ENCODE results near the gene NMUR1.
A peak's percentile ranks its signal among the peaks of the same experiment; 100 is the strongest.
"Not testable (repeated sequence)": the region's sequence is repeated elsewhere in the genome, so short reads cannot be mapped to it uniquely, and the experiment has no call there.

Gene NMUR1, protein sequence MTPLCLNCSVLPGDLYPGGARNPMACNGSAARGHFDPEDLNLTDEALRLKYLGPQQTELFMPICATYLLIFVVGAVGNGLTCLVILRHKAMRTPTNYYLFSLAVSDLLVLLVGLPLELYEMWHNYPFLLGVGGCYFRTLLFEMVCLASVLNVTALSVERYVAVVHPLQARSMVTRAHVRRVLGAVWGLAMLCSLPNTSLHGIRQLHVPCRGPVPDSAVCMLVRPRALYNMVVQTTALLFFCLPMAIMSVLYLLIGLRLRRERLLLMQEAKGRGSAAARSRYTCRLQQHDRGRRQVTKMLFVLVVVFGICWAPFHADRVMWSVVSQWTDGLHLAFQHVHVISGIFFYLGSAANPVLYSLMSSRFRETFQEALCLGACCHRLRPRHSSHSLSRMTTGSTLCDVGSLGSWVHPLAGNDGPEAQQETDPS

DNA sequence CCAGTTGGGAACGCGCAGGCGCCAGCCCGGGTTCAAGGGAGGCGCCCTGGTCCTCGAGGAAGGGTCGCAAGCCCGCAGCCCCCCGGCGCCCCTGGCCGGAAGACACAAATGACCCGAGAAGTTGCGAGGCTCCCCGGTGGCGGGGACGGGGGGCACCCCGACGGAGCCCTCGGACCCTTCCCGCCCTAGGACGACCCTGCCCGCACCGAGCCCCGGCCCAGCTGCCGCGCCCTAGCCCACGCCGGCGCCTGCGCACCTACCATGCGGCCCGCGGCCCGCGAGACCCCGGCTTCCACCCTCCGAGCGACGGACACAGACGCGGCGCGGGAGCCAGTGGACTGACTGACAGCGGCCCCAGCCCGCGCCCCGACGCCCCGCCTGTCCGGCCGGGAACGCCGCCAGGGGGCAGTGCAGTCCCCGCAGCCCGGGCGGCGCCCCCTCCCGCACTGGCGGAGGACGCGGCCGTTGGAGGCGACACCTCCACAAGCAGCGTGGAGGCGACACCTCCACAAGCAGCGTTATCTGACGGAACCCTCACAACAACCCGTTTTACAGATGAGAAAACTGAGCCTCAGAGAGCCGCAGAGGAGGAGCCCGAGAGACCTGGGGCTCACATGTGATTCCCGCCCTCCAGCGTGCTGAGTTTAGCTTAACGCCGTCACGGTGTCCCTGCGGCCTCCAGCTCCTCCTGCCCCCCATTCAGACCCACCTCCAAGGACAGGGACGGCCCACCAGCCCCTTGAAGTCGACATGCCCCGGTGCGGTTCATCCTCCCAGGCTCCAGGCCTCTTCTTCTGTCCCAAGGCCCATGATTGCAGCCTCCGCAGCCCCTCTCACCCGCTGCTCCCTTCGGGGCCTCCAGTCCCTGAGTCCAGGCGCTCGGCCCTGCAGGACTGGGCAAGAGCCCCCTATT, at the start of gene NMUR1:
NMUR1 (minus strand) TSS at position 347 of the 913 bp plus-strand sequence; CDS start at position 263, 84 bp downstream.
- DNase-seq = peak; percentile 64

DNA sequence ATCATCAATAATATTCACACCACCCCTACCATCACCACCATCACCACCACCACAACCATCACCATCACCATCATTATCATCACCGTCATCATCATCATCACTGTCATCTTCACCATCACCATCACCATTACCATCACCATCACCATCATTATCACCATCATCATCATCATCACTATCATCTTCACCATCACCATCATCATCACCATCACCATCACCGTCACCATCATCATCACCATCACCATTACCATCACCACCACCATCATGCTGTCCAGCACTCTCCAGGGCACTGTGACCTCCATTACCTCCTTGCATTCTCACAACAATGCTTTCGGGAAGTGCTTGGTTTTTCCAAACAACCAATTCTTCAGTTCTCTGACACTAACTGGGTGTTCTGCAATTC, 49.3 kb upstream of the NMUR1 start:
- DNase-seq = no peak

DNA sequence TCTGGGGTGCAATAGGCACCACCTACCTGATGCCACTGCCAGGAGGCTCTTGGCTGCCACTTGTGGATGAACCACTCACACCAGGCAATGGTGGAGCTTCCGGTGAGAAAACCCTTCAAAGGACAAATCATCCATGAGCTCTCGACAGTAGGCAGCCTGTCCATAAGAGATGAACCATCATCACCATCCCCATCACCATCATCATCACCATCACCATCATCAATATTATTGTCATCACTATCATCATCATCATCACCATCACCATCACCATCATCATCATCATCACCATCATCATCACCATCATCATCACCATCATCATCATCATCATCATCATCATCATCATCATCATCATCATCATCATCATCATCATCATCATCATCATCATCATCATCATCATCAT, 48.4 kb upstream of the NMUR1 start:
- DNase-seq = not testable (repeated sequence)

DNA sequence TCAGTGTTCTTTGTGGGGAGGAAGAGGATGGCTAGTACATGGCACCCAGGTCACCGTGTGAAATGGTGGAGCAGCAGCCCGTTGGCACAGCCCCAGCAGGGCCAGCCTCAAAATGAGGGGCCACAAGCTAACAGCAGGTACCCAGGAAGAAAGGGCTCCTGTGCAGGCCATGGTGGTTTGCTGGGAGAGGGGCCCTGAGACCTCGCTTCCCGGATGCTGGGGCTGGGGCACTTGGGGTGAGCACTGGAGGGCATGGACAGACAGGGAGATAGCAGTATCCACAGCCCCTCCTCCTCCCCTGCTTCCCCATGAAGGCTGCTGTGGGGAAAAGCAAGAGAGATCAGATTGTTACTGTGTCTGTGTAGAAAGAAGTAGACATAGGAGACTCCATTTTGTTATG, 46.2 kb upstream of the NMUR1 start:
- no peak for DNase-seq

DNA sequence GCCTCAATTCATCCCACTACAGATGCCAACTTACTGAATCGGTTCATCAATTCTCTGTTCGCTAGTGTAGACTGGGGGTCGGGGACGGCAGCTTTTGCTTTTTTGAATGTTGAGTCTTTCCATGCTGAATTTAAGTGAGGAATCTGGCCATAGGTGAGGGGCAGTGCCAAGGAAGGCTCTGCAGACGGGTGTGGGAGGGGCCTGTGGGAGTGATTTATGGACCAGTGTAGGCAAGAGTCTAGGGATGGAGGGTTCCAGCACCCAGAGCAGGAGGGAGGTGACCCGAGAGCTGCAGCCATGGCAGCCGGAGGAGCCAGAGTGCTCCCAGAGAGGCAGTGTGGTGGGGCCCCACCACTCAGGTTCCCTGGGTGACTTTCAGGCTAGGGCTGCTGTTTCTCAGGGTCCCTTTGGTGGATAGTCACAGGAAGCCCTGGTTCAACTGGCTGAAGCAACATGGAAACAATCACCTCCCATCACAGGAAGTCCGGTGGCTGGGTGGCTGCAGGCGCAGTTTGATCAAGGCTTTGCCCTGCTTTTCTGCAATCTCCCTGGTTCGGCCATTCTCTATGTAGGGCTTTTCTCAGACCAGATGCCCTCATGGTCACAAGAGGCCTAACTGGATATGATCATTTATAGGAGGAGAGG, 45.5 kb upstream of the NMUR1 start:
- DNase-seq = no peak

DNA sequence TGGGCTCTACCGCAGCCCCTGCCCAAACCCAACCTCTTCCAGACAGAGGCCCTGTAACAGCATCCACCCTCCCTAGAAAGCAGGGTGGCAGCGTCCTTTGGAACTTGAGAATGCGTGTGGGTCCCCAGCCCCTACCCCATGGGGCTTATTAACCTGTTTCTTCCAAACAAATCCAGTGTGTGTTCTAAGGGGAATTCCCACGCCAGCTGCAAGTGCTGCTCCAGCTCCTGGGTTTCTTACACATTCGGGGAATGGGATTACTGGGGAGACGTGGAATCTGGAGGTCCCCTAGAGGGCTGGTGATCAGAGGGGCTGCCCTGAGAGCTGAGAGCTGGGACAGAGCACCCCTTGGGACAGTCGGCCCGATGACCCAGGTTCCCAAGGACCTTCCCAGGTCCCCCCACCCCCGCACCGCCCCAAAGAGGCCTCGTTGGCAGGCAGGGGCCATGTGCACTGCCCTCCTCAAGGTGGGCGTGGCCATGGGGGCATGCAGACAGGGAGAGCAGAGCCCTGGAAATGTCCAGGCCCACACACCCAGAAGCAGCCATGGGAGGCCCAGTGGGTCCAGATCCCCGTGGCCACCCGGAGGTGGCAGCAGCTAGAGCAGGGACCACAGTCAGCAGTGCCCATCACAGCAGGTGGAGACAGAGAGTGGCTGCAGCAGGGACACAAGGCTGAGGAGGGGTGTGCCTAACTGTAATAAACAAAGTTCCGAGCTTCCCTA, 43.6 kb upstream of the NMUR1 start:
- no peak for DNase-seq

DNA sequence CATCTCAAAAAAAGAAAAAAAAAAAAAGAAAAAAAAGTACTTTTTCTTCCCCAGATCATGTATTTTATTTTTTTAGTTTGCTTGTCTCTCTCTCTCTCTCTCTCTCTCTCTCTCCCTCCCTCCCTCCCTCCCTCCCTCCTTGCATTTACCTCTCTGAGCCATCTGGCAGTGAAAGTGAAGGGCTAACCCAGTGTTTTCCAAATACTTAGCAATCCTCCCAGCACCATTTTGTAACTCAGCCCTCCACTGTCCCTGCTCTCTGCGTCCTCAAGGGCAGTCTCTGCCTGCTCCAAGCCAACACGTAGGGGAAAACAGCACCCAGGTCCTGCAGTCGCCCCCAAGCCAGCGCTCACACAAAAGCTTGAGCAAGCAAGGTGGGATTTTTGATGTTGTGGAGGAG, 42.9 kb upstream of the NMUR1 start:
- no peak for DNase-seq

DNA sequence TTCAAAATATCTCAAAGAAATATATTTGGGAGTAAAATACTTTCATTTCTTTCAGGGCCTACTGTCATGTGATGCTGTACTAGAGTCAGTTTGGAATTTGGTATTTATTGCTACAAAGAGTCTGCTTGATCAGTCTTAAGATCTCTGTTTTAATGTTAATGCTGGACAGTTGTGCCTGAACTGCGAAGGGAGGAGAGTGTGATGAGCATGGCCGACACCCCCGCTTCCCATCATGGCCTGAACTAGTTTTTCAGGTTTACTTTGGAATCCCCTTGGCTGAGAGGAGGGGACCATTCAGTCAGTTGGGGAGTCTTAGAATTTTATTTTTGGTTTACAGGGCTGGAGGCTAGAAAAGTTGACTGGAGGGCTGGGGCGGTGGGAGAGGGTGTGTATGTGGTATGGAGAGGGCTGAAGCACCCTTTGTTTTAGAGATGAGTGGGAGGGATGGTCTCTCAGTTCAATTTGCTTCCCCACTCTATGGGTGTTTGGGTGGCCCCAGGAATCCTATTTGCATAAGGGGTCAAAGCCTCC, 41.5 kb upstream of the NMUR1 start:
- no peak for DNase-seq

DNA sequence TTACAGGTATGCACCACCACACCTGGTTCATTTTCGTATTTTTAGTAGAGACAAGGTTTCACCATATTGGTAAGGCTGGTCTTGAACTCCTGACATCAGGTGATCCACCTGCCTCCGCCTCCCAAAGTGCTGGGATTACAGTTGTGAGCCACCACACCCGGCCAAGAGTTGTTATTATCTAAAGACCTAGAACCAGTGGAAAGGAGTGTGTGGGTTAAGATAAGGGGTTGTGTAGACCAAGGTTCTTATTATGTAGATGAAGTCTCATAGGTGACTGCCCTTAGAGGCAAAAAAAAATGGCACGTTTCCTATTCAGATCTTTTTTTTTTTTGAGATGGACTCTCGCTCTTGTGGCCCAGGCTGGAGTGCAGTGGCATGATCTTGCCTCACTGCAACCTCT, 40.7 kb upstream of the NMUR1 start:
- not testable (repeated sequence) for DNase-seq

DNA sequence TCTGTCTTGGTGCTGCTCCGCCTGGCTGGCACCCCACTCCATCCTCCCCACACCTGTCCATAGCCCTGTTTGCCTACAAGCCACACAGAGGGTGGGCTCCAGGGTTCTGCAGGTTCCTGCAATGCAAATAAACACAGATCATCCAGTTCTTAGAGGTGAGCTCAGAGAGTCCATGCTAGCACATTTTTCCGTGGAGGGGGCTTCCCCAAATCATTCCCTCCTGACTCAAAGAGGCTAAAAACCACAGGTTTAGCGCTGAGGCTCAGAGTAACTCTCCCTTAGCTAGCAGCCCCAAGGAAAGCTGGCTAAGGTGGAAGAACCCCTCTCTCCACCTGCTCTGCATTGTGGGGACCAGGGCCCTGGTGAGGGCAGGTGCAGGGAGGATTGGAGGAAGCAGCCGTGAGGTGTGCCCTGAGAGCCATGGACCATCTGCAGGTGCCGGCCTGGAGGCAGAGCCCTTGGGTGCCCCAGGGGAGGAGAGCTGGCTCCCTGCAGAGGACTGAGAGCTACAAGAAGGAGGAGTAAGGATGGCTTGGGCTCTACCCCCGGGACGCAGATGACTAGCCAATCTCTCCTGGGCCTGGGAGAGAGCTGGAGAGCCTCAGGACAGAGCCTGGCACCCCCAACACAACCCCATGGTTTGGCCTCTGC, 38.7 kb upstream of the NMUR1 start:
- DNase-seq = no peak

DNA sequence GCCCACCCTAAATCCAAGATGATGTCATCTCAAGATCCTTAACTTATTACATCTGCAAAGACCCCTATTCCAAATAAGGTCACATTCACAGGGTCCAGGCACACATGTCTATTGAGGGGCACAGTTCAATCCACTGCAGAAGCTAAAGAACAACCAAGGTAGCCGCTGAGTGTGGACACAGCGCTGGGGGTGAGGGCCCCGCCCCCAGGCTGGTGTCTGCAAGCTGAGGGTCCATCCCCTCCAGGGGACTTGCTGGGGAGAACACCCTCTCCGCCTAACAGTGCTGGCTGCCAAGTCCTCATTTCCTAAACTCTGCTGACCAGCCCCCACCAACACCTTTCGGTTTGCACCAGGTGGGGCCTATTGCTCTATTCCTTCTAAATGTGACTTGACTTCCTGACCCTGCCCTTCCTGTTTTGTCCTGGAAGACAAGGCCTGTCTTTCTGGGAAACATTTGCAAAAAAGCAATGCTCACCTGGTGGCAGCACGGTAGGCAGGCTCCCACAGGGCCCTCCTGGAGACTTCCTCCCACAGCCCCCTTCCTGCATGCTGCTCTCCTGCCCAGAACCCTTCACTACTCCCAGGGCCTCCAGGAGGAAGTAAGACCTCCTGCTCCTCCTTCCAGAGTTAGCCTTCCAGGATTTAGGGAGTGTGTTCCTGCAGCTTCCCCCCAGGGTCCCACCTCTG, 38.0 kb upstream of the NMUR1 start:
- DNase-seq = no peak

DNA sequence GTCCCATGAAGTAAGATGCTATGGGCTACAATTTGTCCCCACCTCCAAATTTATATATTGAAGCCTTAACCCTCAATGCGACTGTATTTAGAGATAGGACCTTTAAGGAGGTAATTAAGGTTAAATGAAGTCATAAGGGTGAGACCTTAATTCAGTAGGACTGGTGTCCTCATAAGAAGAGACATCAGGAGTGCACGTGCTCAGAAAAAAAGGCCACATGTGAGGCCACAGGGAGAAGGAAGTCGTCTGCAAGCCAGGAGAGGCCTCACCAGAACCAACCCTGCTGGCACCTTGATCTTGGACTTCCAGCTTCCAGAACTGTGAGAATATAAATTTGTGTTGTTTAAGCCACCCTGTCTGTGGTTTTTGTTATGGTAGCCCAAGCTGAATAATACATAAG, 36.9 kb upstream of the NMUR1 start:
- no peak for DNase-seq

DNA sequence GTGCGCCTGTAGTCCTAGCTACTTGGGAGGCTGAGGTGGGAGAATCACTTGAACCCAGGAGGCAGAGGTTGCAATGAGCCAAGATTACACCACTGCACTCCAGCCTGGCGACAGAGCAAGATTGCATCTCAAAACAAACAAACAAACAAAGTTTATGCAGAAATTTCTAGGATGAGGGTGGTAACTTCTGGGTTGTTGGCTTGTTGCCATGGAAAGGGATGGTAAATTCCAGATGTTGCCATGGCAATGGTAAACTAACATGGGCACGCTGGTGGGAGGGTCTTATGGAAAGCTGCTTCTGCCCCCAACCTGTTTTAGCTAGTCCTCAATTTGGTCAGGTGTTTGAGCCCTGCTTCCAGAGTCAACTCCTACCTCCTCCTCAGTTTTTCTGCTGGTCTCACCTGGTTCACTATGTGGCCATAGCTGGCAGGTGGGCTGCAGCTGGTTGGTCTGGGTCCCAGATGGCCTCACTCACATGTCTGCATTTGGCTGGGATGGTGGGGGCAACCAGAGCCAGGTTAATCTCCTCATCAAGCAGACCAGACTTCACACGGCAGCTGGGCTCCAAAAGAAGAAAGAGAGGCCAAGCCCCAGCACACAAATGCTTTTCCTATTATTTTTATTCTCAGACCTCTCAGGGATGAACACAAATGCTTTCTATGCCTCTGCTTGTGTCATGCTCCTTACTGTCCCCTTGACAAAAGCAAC, 35.8 kb upstream of the NMUR1 start:
- DNase-seq = no peak

DNA sequence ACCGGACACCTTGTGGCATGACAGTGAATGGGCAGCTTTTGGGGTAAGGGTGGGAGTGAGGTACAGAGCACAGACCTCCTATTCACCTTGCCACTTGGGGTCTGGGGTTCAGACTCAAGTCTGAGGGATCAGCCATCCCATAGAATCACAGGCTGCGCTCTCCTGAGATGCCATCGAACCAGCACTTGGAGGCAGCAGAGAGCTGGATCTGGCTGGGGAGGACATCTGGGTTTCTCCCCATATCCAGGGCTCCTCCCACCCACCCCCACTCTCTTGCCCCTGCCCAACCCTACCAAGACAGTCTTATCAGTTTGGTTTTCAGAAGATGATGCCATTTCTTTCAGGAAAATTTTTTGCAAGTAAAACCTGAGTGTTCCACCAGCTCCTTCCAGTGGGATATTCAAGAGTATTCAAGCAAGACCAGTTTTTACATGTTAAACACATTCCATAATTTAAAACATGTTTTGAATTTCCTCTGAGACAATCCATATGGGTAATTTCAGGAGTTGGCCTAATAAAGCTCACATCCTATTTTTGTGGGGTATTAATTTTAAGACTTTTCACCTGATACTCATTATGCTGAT, 33.2 kb upstream of the NMUR1 start:
- DNase-seq = peak; percentile 12

DNA sequence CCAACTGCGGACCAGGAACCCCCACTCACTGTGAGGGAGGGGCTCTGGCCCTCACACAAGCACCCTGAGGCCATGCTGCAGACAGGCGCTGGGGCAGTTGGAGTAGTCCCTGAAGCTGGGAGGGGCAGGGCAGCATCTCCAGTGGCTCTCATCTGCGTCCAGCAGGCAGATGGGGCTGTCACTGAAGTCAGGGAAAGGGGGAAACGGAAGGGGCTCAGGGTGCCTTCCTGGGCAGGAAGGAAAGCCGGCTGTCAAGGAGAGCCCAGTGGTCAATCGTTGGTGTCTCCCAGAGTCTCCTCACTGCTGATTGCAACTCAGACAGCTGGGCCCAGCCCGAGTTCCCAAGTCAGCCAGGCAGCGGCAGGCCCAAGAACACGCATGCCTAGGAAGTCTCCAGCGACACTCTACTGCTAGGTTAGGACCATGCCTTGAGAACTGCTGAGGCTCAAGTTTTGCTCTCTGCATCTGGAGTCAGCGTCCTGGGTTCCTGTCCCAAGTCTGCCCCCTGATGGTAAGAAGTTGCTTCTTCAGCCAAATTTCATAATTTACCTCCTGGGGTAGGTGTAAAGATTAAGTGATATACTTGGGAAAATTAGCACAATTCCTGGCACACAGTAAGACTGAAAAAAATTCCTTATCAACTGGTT, 27.4 kb upstream of the NMUR1 start:
- peak; percentile 33 for DNase-seq

DNA sequence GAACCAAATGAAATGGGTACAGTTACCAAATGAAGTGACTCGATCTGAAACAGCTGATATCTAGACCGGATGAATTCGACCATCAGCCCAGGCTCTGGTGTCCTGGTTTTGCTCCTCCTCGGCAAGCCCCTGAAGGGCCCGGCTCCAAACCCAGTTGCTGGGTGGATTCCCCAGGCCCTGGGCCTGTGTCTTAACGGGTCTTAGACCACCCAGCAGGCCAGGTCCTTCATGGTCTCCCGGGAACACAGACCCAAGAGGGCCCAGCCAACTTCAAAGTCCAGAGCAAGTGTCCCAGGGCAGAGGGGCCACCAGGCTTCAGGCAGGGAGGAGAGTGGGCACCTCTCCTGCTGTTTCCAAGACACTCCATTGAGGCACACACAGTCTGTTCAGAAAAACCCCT, 26.7 kb upstream of the NMUR1 start:
- DNase-seq = no peak

DNA sequence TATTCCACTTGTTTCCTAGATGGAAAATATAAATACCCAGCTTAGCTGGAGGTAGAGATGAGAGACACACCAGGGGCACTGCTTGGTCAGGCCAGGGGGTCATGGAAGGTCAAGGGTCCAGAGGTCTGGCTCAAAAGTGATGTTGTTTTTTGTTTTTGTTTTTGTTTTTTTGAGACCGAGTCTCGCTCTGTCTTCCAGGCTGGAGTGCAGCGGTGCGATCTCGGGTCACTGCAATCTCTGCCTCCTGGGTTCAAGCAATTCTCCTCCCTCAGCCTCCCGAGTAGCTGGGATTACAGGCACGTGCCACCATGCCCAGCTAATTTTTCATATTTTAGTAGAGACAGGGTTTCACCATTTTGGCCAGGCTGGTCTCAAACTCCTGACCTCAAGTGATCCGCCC, 26.3 kb upstream of the NMUR1 start:
- not testable (repeated sequence) for DNase-seq

DNA sequence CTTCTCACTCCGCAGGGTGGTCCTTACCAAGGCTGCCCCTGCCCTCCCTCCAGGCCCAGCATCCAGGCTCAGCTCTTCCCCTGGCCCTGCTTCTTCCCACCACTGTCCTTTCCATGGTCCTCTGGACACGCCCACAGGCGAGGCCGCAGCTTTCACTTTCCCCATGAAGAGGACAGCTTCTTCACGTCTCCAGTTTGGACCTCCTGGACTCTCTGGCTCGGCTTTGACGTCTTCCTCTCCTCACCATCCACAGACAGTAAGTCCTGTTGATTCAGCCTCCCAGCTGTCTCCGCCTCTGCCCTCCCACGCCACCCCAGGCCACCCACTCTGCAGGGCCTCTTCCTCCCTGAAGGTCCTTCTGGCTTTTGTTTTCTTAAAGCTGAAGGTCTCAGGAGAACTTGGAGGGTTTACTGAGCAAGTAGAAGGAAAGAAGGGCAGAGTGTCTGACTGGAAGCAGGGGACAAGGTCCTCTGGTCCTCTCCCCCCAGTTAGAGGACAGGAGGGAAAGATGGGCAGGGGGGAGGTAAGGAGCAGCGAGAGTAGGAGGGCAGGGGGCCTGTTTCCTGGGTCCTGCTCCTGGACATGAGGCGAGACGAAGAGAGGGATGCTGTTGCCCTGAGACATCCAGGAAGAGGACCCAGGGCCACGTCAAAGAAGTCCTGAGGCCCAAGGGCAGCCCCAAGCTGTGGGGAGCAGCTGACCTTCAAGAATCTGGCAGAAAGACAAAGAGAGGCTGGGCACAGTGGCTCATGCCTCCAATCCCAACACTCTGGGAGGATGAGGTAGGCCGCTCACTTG, 24.7 kb upstream of the NMUR1 start:
- DNase-seq = no peak

DNA sequence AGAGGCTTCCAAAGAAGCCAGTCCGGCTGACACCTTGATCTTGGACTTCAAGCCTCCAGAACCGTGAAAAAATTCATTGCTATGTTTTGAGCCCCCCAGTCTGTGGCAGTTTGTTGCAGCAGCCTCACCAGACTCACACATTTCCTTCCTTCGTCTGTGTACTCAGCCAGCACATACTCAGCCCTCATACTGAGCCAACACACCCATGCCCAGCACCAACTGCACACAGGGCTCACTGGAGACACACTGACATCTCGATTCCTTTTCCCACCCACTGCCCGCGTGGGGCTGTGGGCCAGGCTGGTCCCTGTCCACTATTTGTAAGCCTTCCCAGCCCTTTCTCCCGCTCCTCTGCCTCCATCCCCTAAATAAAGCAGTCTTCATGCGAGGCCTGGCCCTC, 24.1 kb upstream of the NMUR1 start:
- DNase-seq = no peak

Data from stimulated activated naive CD4-positive, alpha-beta T cell treated with Interleukin-2 at 50 U/mL for 16 hours (primary cell).